BJ (cell line): ENCODE measurements around the gene PPFIA3. TPM values are rescaled to one million over a fixed set of nuclear protein-coding genes. Genes with fewer than 3 reads are reported as not detected.

ENCODE experiments used
- CTCF ChIA-PET: fragments of 350-600 bp; formaldehyde crosslinking; extraction: SDS; loops from one replicate; lab custom pipeline; 2021; ENCODE audit warnings: antibody characterized with exemption, inconsistent platforms; lab: Yijun Ruan, JAX
- POLR2A ChIA-PET: fragments of 300-600 bp; sonication (Branson Sonifier 250); formaldehyde crosslinking; extraction: SDS; loops from one replicate; lab custom pipeline; 2021; ENCODE audit warnings: antibody characterized with exemption; lab: Charles Lee
- DNase-seq: peaks from one replicate; pipeline ENCODE4 v3.0.0-alpha.2; 2011; ENCODE audit warnings: low read depth
- H3K27me3 ChIP-seq: 2 replicates; pipeline ENCODE4 v1.6.0; 2011; ENCODE audit warnings: low read length; ENCODE audit not compliant: control insufficient read depth, insufficient read depth
- H3K36me3 ChIP-seq: 2 replicates; pipeline ENCODE4 v1.5.1; 2011; ENCODE audit warnings: low read length; ENCODE audit not compliant: control insufficient read depth, insufficient read depth
- H3K4me3 ChIP-seq: 2 replicates; pipeline ENCODE4 v1.5.1; 2011; ENCODE audit warnings: low read depth, mild to moderate bottlenecking, control low read depth, low read length
- polyA plus RNA-seq: library from polyadenylated mRNA; depleted of rRNA; stranded (reverse); fragments of >200 nt; gene quantifications from 2 replicates; pipeline ENCODE4 v1.2.3, GENCODE V29; 2011
- TF ChIP-seq, protein P1 (sequence below): IDR thresholded peaks from 2 replicates; pipeline ENCODE4 v1.5.1; 2011; ENCODE audit warnings: low read depth, mild to moderate bottlenecking, control low read depth, inconsistent platforms, low read length, moderate library complexity; ENCODE audit not compliant: insufficient read depth

The PPFIA3 gene
- polyA plus RNA-seq, 1 experiment: 1.4 TPM

GRCh38 chr19:49155005-49155819, 35.9 kb downstream of the PPFIA3 start, which contains the start of gene HRC:
HRC (minus strand) TSS chr19:49155396; CDS start chr19:49155237, 159 bp downstream.
- no peak for DNase-seq
- POLR2A ChIA-PET: no interaction called here

DNA sequence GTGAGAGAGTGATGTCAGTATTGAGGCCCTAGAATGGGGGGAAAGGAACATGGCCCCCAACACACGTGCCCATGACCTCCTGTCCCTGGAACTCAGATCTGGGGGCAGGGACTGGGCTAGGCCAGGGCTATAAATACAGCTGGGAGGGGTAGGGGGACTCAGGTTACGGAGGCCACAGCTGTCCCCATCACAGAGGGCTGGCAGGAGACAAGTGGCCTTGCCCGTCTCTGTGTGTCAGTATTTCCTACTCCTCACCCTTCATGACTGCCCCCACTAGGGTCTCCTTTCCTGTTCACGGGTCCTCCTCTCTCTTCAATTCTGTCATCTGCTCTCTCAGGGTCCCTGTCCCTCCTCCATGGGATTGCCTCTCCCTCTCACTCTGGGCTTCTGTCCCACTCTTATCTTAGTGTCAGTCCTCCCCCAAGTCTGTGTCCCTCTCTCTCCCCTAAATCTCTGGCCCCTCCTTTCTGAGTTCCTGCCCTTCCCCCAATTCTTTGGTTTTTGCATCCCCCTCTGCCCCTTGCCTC, 36.5 kb downstream of the PPFIA3 start:
- DNase-seq: no peak
- TF ChIP-seq, protein P1, sequence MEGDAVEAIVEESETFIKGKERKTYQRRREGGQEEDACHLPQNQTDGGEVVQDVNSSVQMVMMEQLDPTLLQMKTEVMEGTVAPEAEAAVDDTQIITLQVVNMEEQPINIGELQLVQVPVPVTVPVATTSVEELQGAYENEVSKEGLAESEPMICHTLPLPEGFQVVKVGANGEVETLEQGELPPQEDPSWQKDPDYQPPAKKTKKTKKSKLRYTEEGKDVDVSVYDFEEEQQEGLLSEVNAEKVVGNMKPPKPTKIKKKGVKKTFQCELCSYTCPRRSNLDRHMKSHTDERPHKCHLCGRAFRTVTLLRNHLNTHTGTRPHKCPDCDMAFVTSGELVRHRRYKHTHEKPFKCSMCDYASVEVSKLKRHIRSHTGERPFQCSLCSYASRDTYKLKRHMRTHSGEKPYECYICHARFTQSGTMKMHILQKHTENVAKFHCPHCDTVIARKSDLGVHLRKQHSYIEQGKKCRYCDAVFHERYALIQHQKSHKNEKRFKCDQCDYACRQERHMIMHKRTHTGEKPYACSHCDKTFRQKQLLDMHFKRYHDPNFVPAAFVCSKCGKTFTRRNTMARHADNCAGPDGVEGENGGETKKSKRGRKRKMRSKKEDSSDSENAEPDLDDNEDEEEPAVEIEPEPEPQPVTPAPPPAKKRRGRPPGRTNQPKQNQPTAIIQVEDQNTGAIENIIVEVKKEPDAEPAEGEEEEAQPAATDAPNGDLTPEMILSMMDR: no peak
- Histone ChIP-seq H3K27me3 (peaks cover 2% of the 10 kb centered on the region; the same call in 1 of the 2 replicates), H3K4me3 (no peak overlapping the region), H3K36me3 (no peaks in the 10 kb centered on the region)
- POLR2A ChIA-PET: no interaction called here
- CTCF ChIA-PET: interaction anchor here (0.9 to 1.9 kb wide), 5 partner anchors 9 to 58 kb away, joined by 3 to 5 read pairs (median 4); no protein-coding TSS in a partner anchor

More at GRCh38 chr19:49155005-49155819, 35.9 kb downstream of the PPFIA3 start, which contains the start of gene HRC:
- peaks cover 2% of the 10 kb centered on the region; the same call in 1 of the 2 replicates for H3K27me3 ChIP-seq
- no peak within 1 kb of the TSS for H3K4me3 ChIP-seq
- TF ChIP-seq, protein P1: no peak
- no peaks in the 10 kb centered on the region for H3K36me3 ChIP-seq
- CTCF ChIA-PET: interaction anchor here (0.9 to 1.9 kb wide), 5 partner anchors 9 to 57 kb away, joined by 3 to 5 read pairs (median 4); no protein-coding TSS in a partner anchor

GRCh38 chr19:49157445-49158224, 38.3 kb downstream of the PPFIA3 start, which contains the start of gene TRPM4:
TRPM4 (plus strand) TSS chr19:49157792; CDS start chr19:49157867, 75 bp downstream.
- H3K27me3 ChIP-seq: peaks cover 2% of the 10 kb centered on the region; the same call in 1 of the 2 replicates
- peak; percentile 13 for DNase-seq
- ChIA-PET POLR2A (no interaction called here), CTCF (no interaction called here)
- H3K4me3 ChIP-seq: peak within 1 kb of the TSS; percentile 99
- TF ChIP-seq, protein P1: no peak
- no peaks in the 10 kb centered on the region for H3K36me3 ChIP-seq

DNA sequence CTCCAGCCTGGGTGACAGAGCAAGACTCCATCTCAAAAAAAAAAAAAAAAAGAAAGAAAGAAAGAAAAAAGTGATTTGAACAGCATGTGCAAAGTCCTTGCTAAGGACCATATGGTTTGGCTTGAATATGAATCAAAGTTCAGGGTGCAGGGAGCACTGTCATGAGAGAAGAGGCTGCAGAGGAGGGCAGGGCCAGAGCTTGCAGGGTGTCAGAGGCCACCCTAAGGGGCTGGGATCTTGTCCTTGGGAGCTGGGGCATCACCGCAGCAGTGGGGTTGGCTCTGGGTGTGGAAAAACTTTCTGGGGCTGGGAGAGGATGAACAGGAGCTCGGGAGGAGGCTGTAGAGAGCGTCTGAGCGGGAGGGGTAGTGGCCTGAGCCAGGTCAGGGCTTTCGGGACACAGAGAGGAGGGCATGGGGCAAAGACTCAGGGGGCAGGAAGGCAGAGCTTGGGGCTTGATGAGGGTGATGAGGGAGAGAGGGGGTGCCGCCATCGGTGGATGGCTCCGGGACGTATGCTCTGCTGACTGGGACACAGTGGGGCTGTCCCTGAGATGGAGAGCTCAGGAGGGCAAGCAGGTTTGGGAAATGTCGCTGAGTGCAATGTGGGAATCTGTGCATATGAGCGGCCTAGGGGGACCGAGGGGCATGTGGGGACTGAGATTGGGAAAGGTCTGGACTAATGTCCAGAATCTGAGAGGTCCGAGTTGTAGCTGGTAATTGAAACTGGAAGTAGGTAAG, 41.3 kb downstream of the PPFIA3 start:
- CTCF ChIA-PET: interaction anchor here (1.5 to 2.5 kb wide), 2 partner anchors 38 to 63 kb away, joined by 4 to 7 read pairs; no protein-coding TSS in a partner anchor
- no peak overlapping the region for H3K4me3 ChIP-seq
- POLR2A ChIA-PET: interaction anchor here (0.6 to 0.7 kb wide), 2 partner anchors 10 to 33 kb away, joined by 3 read pairs; no protein-coding TSS in a partner anchor
- no peak for DNase-seq
- no peaks in the 10 kb centered on the region for H3K27me3 ChIP-seq
- TF ChIP-seq, protein P1: no peak
- H3K36me3 ChIP-seq: no peaks in the 10 kb centered on the region
